Measurements from ENCODE around the gene C10orf95. TPM values are rescaled to one million over a fixed set of nuclear protein-coding genes. Genes with fewer than 3 reads are reported as not detected.

C10orf95 gene
- total and polyA plus RNA-seq, 2 experiments from 2014 or later: 0.69 to 1.1 TPM

DNA sequence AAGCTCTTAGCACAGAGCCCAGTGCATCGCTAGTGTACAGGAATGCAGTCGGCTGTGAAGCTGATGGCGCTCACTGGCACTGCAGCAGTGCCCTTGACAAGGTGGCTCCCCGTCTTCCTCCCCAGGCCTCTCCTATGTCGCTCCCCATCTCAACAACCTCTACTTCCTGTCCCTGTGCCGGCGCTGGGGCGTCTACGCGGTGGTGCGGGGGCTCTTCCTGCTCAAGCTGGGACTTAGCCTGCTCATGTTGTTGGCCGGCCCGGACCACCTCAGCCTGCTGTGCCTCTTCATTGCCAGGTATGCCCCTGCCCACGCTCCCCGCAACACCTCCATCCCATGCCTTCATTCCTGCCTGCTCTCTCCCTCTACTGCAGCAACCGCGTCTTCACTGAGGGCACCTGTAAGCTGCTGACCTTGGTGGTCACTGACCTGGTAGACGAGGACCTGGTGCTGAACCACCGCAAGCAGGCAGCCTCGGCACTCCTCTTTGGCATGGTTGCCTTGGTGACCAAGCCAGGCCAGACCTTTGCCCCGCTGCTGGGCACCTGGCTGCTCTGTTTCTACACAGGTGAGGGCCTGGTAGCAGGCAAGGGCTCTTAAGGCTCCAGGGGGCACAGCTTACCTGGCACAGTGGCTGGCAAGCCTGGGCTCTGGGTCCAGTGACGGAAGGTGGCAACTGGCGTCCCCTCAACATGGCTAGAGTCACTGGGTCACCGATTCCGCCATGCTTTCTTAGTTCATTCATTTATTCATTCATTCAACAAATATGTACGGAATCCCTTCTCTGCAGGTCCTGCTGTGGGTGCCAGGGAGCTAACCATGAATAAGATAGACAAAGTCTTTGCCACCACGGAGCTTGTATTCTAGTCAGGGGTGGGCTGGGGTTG lies 22.3 kb upstream of the C10orf95 start:
- no peak for TF ChIP-seq ZNF114 (CRISPR knock-in tag; IDR thresholded peaks at IDR 0.05)
- no peak for TF ChIP-seq EZH2 (IDR thresholded peaks at IDR 0.05; ENCODE audit: low read depth, unreplicated experiment)
- TF ChIP-seq, protein P1, sequence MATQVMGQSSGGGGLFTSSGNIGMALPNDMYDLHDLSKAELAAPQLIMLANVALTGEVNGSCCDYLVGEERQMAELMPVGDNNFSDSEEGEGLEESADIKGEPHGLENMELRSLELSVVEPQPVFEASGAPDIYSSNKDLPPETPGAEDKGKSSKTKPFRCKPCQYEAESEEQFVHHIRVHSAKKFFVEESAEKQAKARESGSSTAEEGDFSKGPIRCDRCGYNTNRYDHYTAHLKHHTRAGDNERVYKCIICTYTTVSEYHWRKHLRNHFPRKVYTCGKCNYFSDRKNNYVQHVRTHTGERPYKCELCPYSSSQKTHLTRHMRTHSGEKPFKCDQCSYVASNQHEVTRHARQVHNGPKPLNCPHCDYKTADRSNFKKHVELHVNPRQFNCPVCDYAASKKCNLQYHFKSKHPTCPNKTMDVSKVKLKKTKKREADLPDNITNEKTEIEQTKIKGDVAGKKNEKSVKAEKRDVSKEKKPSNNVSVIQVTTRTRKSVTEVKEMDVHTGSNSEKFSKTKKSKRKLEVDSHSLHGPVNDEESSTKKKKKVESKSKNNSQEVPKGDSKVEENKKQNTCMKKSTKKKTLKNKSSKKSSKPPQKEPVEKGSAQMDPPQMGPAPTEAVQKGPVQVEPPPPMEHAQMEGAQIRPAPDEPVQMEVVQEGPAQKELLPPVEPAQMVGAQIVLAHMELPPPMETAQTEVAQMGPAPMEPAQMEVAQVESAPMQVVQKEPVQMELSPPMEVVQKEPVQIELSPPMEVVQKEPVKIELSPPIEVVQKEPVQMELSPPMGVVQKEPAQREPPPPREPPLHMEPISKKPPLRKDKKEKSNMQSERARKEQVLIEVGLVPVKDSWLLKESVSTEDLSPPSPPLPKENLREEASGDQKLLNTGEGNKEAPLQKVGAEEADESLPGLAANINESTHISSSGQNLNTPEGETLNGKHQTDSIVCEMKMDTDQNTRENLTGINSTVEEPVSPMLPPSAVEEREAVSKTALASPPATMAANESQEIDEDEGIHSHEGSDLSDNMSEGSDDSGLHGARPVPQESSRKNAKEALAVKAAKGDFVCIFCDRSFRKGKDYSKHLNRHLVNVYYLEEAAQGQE (IDR thresholded peaks at IDR 0.05; ENCODE audit: unreplicated experiment): no peak
- no peak for TF ChIP-seq CREB1 (CRISPR knock-in tag; IDR thresholded peaks at IDR 0.05; ENCODE audit: low read depth)
- no peak for TF ChIP-seq ETS1 (IDR thresholded peaks at IDR 0.05)
- H3K27me3 ChIP-seq (ENCODE audit: insufficient read depth): no peaks in the 10 kb centered on the region
- DNase-seq (ENCODE audit: low spot score) (no peak), ATAC-seq (no peak)
- Mint-ChIP-seq H3K27ac (no peak overlapping the region), H3K9me3 (no peaks in the 10 kb centered on the region), H3K4me1 (no peaks in the 10 kb centered on the region), H3K27me3 (ENCODE audit: insufficient read depth, low read depth, poor library complexity) (peaks cover 7% of the 10 kb centered on the region), H3K36me3 (ENCODE audit: low read depth) (peaks cover 12% of the 10 kb centered on the region), H3K4me3 (no peak overlapping the region; the same call in 2 of the 3 replicates)
- no peak overlapping the region for H3K27ac ChIP-seq (ENCODE audit: low read depth)
- no peaks in the 10 kb centered on the region for H3K79me2 ChIP-seq (replicated peaks; ENCODE audit: insufficient read depth)
- no peaks in the 10 kb centered on the region for H3K4me1 ChIP-seq (ENCODE audit: insufficient read depth)
- no peak overlapping the region for H3K4me2 ChIP-seq
- no peaks in the 10 kb centered on the region for H3K9me2 ChIP-seq (ENCODE audit: insufficient read depth)
- H4K20me1 ChIP-seq (replicated peaks; ENCODE audit: insufficient read depth): 0 out of 2 replicates have a peak, but pooled peaks cover 3% of the 10 kb centered on the region
- no peak overlapping the region for H2AFZ ChIP-seq
- no peak overlapping the region for H3K4me3 ChIP-seq
- no peaks in the 10 kb centered on the region for H3F3A ChIP-seq (replicated peaks; ENCODE audit: low read depth)
- H3K36me3 ChIP-seq (ENCODE audit: insufficient read depth): no peaks in the 10 kb centered on the region

- Histone ChIP-seq H3K4me1 (ENCODE audit: insufficient read depth) (no peaks in the 10 kb centered on the region), H3K27me3 (ENCODE audit: insufficient read depth) (no peaks in the 10 kb centered on the region), H3K4me3 (no peak overlapping the region), H3K27ac (ENCODE audit: low read depth) (no peak overlapping the region), H2AFZ (no peak overlapping the region), H3K4me2 (no peak overlapping the region), H3F3A (replicated peaks; ENCODE audit: low read depth) (no peaks in the 10 kb centered on the region), H3K79me2 (replicated peaks; ENCODE audit: insufficient read depth) (no peaks in the 10 kb centered on the region), H4K20me1 (replicated peaks; ENCODE audit: insufficient read depth) (no peaks in the 10 kb centered on the region; the same call in 1 of the 2 replicates), H3K9me2 (ENCODE audit: insufficient read depth) (no peaks in the 10 kb centered on the region), H3K36me3 (ENCODE audit: insufficient read depth) (no peaks in the 10 kb centered on the region)
- no peaks in the 10 kb centered on the region for H3K27me3 Mint-ChIP-seq (ENCODE audit: insufficient read depth, low read depth, poor library complexity)
- H3K4me3 Mint-ChIP-seq: no peak overlapping the region
- H3K27ac Mint-ChIP-seq: no peak overlapping the region
- no peaks in the 10 kb centered on the region for H3K4me1 Mint-ChIP-seq
- ATAC-seq: no peak
- no peaks in the 10 kb centered on the region for H3K9me3 Mint-ChIP-seq
- DNase-seq (ENCODE audit: low spot score): no peak
- peaks cover 12% of the 10 kb centered on the region for H3K36me3 Mint-ChIP-seq (ENCODE audit: low read depth)
- TF ChIP-seq ETS1 (IDR thresholded peaks at IDR 0.05): no peak
- no peak for TF ChIP-seq ZNF114 (CRISPR knock-in tag; IDR thresholded peaks at IDR 0.05)
- TF ChIP-seq JUNB (IDR thresholded peaks at IDR 0.05; ENCODE audit: unreplicated experiment): no peak
- TF ChIP-seq POLR2AphosphoS5 (IDR thresholded peaks at IDR 0.05; ENCODE audit: low read depth): no peak
- TF ChIP-seq, protein P1 (IDR thresholded peaks at IDR 0.05; ENCODE audit: unreplicated experiment): no peak
Observed at GRCh38 chr10:102470579-102471546, 19.5 kb upstream of the C10orf95 start.
